Limb (tissue), 2 donors: Measurements from ENCODE around the gene BFSP1.

ENCODE experiments used
- DNase-seq, 2 donors: peaks; one replicate each; pipeline ENCODE4 v3.0.0-alpha.2; 2016; ENCODE audit errors: extremely low spot score in 2 of 2

The BFSP1 gene

DNA sequence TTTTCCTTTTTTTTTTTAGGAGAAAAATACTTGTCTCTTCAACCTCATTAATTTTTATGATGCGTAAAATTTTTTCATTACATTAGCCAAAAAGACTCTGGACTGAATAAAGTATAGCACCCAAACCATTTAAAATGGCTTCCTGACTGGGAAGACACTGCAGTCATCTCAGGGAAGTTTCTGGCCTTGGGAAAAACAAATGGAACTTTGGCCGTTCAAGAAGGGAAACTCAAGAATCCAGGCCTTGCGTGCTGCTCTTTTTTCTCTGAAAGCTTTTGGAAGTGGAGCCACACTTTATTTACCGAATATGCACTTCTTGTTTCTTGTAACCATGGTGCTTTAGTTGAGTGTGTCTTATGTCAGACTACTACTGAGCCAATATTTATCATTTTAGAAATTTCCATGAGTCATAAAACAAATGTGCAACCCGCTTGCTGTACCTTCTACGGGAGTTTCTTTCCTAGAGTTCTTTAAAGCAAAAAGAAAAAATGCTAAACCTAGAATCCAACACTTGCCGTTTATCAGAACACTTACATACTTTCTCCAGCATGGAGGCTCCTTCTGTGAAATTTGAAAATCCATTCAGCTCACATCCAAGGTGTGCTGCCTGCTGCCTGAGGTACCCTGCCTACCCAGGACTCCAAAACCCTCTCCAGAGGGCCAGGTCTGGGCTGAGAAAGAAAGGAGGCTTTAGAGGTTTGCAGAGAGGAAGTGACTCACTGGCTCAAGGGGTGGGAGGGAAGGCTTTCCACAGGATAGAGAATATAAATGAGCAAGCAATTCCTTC, 27.2 kb upstream of the BFSP1 start:
- DNase-seq = peak; percentile 53 to 77

DNA sequence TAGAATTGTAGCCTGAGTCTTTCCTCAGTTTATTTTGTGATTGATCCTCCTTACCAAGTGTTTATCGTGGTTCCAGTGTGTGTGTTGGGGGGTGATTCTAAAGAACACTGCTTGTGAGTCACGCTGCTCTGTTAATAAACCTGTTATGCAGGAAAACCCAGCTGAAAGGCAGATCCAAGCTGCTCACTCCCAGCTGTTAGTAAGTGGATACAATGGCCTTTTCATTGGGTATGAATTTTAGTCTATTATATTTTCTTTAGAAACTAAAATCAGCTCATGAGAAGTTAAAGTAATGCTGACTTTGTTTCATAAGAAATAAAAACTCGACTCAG, 26.5 kb upstream of the BFSP1 start:
- DNase-seq = peak in 1 of 2 donors; percentile 28

DNA sequence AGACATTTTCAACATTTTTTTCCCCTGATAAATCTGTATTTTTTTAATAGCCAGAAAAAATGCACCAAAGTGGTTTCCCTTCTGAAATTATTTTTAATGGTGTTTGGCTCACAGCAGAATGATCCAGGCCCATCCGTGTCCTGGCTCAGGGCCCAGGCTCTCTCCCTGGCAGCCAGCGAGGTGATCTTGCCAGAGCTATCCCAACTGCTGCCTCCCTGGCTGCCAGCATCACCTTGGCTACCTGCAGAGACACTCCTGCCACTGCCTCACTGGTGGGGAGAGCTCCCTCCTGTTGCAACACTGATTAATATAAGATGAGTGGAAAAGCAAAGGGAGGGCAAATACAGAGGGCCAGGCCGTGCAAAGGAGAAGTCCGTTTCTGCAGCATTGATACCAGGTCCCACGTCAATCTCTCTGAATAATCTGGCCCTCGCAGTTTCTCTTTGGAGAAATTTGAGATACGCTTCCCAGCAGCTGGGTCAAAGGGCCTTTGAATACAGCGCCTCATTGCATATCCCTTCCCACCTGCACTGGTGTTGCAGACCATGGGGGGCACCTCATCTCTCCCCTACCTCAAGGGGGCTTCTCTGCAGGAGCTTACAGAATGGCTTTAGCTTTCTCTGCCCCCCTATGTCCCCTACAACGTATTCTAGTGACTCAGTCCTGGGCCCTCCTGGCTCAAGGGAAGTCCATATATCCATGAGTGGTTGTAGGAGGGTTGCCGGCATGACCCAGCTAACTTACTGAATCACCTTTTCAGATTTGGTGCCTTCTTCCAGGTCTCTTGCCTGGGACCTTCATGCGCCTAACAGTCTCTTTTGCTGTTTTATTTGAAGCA, 25.9 kb upstream of the BFSP1 start:
- peak; percentile 27 to 77 for DNase-seq

DNA sequence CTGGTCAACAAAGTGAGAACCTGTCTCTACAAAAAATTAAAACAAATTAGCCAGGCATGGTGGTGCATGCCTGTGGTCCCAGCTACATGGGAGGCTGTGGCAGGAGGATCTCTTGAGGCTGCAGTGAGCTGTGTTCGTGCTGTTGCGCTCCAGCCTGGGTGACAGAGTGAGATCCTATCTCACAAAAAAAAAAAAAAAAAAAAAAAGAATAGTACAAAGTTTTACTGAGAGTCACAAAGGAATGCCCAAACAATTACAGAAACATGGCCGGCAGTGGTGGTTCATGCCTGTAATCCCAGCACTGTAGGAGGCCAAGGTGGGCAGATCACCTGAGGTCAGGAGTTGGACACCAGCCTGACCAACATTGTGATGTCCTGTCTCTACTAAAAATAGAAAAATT, 23.9 kb upstream of the BFSP1 start:
- no peak for DNase-seq

DNA sequence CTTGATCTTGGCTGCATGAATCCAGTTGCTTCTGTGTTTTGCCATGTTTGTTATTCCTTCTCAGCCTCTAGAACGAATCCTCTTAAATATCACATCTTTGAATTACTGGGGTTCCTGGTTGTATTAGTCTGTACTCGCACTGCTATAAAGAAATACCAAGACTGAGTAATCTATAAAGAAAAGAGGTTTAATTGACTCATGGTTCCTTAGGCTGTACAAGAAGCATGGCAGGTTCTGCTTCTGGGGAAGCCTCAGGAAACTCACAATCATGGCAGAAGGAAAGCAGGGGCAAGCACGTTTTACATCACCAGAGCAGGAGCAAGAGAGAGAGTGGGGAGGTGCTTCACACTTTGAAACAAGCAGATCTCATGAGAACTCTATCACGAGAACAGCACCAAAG, 18.0 kb upstream of the BFSP1 start:
- DNase-seq = no peak

DNA sequence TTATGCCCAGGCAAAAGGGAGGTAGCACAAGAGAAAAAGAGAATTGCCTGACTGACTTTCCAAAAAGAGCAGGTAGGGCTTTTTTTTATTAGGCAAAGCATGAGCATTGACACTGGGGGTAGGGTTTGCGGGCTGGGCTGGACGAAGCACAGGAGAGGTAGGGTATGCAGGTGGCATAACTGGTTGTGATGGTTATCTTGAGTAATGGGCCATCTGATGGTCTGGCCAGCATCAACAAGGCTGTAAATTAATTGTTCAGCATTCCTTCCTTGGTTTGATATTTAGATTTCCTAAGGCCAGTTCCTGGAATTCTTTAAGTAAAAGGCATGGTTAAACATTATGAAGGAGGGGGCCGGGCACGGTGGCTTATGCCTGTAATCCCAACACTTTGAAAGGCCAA, 13.9 kb upstream of the BFSP1 start:
- no peak for DNase-seq

DNA sequence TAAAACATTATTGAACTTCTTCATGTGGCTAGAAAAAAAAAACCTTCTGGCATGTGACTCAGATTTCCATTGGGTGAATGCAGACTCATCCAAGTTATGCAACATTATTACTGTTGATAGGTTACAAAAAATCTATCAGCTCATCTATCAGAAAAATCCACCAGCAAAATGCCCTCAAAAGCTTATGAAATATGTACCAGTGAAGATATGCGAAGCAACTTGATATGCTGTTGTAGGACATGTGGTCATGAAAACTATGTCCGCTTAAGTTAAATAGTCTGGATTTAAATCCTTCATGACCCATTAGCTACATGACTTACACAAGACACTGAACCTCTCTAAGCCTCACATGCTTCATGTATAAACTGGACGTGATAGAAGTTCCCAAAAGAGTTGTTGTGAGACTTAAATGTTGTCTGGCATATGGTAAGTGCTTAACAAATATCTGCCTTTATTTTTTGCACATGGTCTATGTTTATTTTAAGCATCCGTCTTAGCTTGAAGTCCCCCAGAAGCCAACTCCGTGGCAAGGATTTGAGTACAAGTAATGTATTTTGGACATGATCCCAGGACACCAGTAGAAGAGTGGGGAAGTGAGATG, 12.5 kb upstream of the BFSP1 start:
- DNase-seq = peak in 1 of 2 donors; percentile 50

DNA sequence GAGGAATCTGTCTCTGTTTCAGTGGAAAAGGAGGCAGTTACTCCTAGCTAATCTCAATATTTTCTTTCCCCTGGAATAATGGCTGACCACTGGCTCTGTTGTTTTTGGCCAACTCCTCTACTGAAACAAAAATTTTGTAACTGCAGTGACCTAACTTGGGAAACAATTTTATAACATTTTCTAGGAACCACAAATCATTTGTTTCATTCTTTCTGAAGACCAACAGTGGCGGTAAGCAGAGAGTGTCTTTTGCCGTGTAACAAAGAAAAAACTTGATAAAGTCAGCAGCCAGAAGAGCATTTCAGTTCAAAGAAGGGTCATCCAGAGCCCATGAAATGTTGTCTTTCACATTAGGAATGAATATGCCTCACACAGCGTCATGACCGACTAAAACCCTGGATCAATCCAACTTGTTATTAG, 11.8 kb upstream of the BFSP1 start:
- DNase-seq = no peak

DNA sequence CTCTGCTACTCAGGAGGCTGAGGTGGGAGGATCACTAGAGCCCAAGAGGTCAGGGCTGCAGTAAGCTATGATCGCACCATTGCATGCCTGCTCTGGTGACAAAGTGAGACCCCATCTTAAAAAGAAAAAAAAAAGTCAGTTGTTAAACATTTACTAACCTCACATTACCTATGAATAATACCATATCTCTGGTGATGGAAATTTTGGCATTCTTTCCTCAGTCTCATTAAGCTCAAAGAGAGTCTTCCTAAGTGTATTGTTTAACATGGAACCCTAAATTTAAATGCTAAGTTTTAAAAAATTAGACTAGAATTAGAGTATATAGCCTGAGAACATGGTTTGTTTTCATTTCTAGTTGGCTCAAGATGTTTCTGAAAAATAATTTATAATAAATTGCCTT, 11.3 kb upstream of the BFSP1 start:
- DNase-seq = no peak

DNA sequence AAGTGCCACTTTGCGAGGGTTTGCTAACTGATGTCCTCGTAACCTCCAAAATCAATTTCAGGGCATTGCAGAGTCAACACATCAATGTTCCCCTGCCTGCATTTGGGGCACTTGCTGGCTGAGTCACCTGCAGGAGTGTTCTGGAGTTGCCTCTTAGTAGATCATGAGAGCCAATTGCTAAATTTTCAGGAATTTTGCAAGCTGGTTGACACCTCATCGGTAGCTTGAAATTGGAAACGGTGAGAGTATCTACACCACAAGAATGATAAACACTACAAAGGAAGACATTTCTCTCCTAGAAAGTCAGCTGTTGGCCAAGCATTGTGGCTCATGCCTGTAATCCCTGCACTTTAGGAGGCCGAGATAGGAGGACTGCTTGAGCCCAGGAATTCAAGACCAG, 10.8 kb upstream of the BFSP1 start:
- no peak for DNase-seq

DNA sequence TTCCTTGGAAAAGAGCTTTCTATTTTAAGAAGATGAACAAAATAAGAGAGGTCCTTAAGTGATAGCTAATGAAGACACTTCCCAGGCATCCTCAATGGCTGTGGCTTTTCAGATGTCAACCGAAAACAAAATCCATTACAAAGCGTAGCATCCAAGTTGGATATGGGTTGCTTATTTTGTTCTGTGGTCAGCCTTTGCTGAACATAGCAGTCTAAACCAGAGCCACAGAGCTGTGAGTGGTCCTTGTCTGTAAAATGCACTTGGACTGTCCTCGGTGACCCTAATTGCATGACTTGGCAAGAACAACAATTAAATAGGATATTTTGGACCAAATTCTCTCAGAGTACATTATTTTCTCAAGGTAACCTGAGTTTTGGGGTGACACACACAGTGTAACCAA, 10.4 kb upstream of the BFSP1 start:
- DNase-seq = no peak

DNA sequence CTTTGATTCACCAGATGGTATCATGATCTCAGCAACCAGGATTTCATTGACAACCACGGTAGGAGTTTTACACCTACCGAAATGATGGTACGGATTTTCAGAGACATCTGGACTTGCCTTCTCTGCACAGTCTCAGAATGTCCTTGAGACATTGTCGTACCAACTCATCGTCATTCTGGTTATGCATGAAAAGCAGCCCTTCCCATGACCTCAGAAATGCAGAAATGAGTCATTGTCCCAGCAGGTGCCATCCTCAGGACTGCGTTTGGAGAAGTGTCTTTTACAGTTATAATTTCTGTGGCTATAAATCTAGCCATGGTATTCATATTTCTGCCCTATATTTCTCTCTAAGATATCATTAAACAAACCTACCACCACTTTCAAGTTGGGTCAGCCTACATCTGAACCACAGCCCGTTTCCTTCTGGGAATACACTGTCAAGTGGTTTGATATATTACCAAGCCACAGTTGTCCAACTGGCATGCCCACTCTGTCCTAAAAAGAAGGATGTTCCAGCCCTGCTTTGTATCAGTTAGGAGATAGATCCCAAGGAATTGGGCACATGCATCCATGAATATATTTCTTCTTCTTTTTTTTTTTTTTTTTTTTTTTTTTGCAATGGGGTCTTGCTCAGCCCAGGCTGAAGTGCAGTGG, 7.5 kb upstream of the BFSP1 start:
- DNase-seq = no peak

DNA sequence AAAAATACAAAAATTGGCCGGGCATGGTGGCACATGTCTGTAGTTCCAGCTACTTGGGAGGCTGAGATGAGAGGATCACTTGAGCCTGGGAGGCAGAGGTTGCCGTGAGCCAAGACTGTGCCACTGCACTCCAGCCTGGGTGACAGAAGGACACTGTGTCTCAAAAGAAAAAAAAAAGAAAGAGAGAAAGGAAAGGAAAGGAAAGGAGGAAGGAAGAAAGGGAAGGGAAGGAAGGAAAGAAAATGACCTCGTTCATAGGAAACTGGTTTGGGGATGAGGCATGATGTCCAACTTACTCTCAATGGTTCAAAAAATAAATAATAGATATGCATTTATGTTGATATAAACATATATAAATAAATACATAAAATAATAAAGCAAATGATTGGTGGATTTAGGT, 6.8 kb upstream of the BFSP1 start:
- no peak for DNase-seq

DNA sequence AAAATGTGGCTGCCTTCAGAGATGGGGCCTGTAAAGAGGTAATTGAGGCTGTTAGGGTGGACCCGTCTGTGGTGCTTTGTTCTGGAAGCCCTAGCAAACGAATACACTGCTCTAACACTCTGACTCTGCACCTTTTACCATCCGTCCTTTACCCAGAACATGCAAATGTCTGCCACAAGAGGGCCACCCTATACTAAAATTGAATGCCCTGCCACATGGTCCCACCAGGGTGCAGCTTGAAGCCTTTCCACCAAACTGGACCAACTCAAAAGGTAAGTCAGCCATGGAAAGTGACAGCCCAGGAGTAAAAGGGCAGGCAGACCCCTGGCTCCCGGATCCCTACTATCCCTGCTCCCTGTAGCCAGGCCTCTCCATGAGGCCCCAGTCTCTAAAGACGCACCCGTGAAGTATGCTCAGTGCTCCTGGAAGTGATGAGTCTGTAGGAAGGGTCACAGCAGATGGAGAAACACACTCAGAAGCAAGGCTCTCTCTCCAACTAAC, 5.8 kb upstream of the BFSP1 start:
- DNase-seq = peak; percentile 67 to 80

DNA sequence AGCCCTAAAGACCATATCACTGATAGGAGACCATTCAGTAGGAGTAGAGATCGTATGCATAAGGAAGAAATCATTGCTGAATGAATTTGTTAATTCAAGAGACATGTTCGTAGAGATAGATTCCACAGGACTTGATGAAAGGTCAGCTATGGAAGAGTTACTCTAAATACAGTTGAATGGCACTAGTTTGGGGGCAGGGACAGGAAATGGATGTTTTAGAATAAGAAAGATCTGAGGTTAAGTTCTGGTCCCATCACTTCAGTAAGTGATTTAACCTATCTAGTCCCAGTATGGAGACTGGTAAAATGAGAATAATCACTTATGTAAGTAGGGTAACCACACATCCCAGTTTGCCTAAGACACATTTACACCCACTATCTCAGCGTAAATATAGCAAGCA, 2.9 kb upstream of the BFSP1 start:
- no peak for DNase-seq

DNA sequence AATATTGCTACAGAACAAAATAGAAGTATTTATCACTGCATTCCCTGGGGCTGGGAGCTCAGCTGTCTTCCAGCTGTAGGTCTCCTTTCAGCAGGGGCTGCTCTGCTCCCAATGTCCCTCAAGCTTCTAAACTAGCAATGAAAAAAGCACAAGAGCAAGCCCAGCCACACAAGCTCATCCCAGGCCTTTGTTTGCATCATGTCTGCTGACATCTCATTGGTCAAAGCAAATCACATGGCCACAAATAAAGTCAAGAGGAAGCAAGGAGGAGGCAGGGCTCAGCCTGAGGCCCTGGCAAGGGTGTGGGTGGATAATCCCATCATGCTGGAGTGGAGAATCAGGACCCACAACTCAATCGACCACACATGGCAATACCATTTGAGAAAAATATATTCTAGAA, 2.2 kb upstream of the BFSP1 start:
- DNase-seq = no peak

DNA sequence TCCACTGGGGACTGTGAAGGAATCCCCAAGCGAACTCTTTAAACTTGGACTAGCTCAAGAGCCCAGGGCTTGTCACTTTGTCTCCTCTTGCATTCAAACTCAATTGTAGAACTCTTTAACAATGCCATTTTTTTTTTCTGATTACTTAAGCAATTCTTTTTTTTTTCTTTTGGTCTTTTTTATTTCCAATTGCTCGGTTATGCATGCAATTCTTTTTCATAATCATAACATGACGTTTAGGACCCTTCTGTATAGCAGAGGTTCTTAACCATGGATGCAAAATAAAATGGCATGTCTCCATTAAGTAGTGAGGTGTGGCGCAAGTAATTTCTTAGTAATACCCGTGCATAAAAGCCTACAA, 466 bp upstream of the BFSP1 start:
- DNase-seq = no peak

DNA sequence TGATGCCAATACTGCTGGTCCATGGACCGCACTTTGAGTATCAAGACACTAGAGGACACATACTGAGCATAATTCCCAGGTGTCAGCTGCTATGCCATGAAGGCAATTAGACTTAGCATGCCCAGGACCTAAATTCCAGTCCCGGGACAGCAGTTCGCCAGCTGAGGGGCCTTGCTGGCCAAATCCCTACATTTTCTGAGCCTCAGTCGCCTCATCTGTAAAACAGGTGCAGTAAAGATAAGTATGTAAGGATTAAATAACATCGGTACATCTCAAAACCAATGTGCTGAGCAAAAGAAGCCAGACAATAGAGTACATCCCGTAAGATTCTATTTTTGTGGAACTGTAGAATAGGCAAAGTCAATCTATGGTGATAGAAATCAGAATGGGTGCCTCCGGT, 1.0 kb downstream of the BFSP1 start:
- DNase-seq = no peak

DNA sequence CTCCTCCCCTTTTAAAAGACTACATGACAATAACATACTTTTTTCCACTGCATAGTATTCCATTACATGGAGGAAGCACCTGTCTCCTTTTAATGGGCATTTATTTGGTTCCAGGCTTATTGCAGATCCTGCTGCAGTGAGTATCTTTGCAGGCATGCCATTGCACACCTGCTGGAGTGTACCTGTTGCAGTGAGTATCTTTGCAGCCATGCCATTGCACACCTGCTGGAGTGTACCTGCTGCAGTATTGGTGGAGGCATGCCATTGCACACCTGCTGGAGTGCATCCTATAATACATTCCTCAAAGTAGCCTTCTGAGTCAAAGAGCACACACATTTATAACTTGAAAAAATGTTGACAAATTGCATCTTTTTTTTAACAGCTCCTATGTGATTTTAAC, 1.6 kb downstream of the BFSP1 start:
- DNase-seq = no peak

DNA sequence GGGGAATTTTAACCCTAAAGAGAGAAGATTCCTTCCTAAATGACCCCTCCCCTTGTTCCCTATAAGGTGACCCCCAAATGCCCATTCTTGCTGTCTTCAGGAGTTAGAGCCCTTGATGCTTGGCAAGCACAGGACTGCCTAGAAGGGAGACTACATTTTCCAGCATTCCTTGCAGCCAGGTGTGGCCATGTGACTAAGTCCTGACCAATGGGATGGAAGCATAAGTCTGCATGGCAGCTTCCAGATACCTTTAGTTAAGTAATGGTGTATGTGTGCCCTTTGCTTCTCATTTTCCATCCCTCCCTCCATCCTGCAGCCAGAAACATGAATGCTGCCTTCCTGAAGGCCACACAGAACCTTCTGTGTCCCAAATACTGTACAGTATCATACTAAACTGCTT, 5.5 kb downstream of the BFSP1 start:
- DNase-seq = no peak

DNA sequence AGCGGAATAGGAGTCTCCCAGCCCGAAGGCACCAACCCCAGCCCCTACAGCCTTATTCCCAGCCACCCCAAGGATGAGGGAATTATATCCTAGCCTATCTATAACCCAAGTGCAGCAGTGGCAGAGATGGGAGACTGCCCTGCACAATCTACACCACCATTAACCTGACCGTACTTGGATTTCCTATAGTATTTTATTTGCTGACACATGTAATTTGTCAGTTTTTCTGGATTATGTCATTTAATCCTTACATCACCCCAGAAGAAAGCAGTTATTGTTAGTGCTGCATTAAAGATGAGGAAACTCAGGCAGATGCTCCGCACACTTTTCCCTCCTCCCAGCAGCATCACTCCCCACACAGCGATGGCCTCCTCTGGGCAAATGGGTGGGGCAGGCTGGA, 6.0 kb downstream of the BFSP1 start:
- DNase-seq = no peak

DNA sequence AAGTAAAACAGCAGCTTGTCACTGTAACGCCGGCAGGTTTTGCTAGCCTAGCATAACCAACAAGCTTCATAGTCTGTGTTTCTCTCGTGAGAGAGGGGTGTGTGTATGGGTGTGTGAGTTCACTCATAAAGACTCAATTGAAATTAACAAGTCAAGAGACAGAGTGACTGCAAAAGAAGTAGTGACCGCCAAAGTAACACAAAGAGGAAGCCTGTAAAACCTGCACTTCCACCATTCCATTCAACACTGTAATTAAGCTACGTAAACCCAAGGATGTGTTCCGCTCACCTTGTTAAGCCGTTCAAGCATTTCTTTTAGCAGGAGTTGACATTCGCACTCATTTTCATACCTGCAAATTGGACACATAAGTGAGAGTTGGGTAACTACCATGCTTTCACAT, 6.6 kb downstream of the BFSP1 start:
- no peak for DNase-seq
